SU-DHL-6 (cell line): Measurements from ENCODE around the gene TMC1.

Experiments
- H2AFZ ChIP-seq: fragments of 200-600 bp; sonication (generic); 2 replicates; pipeline ENCODE4 v1.6.1; 2014; ENCODE audit warnings: low read depth, mild to moderate bottlenecking, moderate library complexity, mixed read lengths, antibody characterized with exemption, low read length; ENCODE audit not compliant: severe bottlenecking
- H3F3A ChIP-seq: fragments of 200-600 bp; shearing (Covaris generic); 2 replicates; pipeline ENCODE4 v1.6.0; 2016; ENCODE audit warnings: antibody characterized with exemption, mild to moderate bottlenecking; ENCODE audit not compliant: insufficient read depth
- H3K27ac ChIP-seq: fragments of 200-600 bp; sonication (generic); 2 replicates; pipeline ENCODE4 v1.5.1; 2016; ENCODE audit warnings: low read depth, mild to moderate bottlenecking, low read length, moderate library complexity, mixed read lengths
- H3K27me3 ChIP-seq: fragments of 200-600 bp; sonication (generic), shearing (Covaris generic); 2 replicates; pipeline ENCODE4 v1.6.0; 2014; ENCODE audit warnings: mild to moderate bottlenecking, low read length
- H3K36me3 ChIP-seq: fragments of 200-600 bp; sonication (generic); 2 replicates; pipeline ENCODE4 v1.6.1; 2014; ENCODE audit warnings: mild to moderate bottlenecking, low read length, mixed read lengths
- H3K4me2 ChIP-seq: fragments of 300-600, 200-600 bp; shearing (Covaris generic), sonication (generic); 2 replicates; pipeline ENCODE4 v1.6.0; 2014; ENCODE audit warnings: low read length, low read depth, mild to moderate bottlenecking; ENCODE audit not compliant: poor library complexity, severe bottlenecking
- H3K4me3 ChIP-seq: fragments of 200-600 bp; sonication (generic); 2 replicates; pipeline ENCODE4 v1.5.1; 2014; ENCODE audit warnings: antibody characterized with exemption, low read length, mild to moderate bottlenecking, mixed read lengths; ENCODE audit not compliant: insufficient read depth, poor library complexity, severe bottlenecking
- H3K79me2 ChIP-seq: fragments of 200-600 bp; sonication (generic); 2 replicates; pipeline ENCODE4 v1.6.1; 2014; ENCODE audit warnings: mild to moderate bottlenecking, low read length, moderate library complexity; ENCODE audit not compliant: insufficient read depth
- H3K9ac ChIP-seq: fragments of 200-600 bp; sonication (generic); 2 replicates; pipeline ENCODE4 v1.7.0; 2014; ENCODE audit warnings: mild to moderate bottlenecking, low read length
- H3K9me2 ChIP-seq: fragments of 200-600 bp; sonication (generic); replicated peaks from 2 replicates; pipeline ENCODE4 v1.6.1; 2014; ENCODE audit warnings: low read length; ENCODE audit not compliant: insufficient read depth
- H3K9me3 ChIP-seq: fragments of 200-600 bp; sonication (generic); 2 replicates; pipeline ENCODE4 v1.6.1; 2014; ENCODE audit warnings: low read length, mixed read lengths; ENCODE audit not compliant: insufficient read depth
- H4K20me1 ChIP-seq: fragments of 200-600 bp; sonication (generic); 2 replicates; pipeline ENCODE4 v1.6.1; 2014; ENCODE audit warnings: low read depth, mild to moderate bottlenecking, antibody characterized with exemption, low read length, moderate library complexity, mixed read lengths
- EZH2phosphoT487 ChIP-seq: fragments of 200-600 bp; sonication (generic), shearing (Covaris generic); conservative IDR thresholded peaks from 2 replicates; pipeline ENCODE4 v1.6.1; 2018; ENCODE audit warnings: mild to moderate bottlenecking, antibody characterized with exemption, low read length, moderate library complexity, mixed read lengths
- TF ChIP-seq, protein P1 (sequence below): fragments of 200-600 bp; sonication (generic); IDR thresholded peaks from one replicate; pipeline ENCODE4 v1.5.1; 2017; ENCODE audit warnings: antibody characterized with exemption, mild to moderate bottlenecking, low read length, moderate library complexity; ENCODE audit not compliant: insufficient read depth, poor library complexity, severe bottlenecking

The TMC1 gene

DNA sequence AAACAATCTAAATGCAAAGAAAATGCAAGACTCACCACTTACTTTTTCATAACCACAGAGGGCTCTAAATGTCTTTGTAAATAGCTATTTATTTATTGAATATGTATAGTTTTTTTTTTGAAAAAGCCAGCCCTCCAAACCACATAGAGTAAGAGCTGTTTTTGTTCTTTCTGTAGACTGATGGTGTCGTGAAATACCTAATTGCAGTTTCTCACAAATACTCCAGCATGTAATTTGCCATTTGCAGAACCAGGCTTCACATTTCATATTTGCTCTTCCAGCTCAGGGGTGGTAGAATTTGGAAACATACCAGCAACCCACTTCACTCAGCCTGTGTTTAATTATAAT is 159.8 kb downstream of the TMC1 start:
- TF ChIP-seq, protein P1, sequence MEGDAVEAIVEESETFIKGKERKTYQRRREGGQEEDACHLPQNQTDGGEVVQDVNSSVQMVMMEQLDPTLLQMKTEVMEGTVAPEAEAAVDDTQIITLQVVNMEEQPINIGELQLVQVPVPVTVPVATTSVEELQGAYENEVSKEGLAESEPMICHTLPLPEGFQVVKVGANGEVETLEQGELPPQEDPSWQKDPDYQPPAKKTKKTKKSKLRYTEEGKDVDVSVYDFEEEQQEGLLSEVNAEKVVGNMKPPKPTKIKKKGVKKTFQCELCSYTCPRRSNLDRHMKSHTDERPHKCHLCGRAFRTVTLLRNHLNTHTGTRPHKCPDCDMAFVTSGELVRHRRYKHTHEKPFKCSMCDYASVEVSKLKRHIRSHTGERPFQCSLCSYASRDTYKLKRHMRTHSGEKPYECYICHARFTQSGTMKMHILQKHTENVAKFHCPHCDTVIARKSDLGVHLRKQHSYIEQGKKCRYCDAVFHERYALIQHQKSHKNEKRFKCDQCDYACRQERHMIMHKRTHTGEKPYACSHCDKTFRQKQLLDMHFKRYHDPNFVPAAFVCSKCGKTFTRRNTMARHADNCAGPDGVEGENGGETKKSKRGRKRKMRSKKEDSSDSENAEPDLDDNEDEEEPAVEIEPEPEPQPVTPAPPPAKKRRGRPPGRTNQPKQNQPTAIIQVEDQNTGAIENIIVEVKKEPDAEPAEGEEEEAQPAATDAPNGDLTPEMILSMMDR, result no peak
- no peak for TF ChIP-seq EZH2phosphoT487
- Histone ChIP-seq H3K9me2 (no peaks in the 10 kb centered on the region), H4K20me1 (no peaks in the 10 kb centered on the region), H3K79me2 (no peaks in the 10 kb centered on the region), H3K9me3 (no peaks in the 10 kb centered on the region), H3K4me3 (no peak overlapping the region), H3F3A (no peaks in the 10 kb centered on the region), H3K36me3 (no peaks in the 10 kb centered on the region), H3K9ac (no peak overlapping the region), H3K4me2 (no peak overlapping the region), H2AFZ (no peak overlapping the region), H3K27ac (no peak overlapping the region), H3K27me3 (no peaks in the 10 kb centered on the region)

DNA sequence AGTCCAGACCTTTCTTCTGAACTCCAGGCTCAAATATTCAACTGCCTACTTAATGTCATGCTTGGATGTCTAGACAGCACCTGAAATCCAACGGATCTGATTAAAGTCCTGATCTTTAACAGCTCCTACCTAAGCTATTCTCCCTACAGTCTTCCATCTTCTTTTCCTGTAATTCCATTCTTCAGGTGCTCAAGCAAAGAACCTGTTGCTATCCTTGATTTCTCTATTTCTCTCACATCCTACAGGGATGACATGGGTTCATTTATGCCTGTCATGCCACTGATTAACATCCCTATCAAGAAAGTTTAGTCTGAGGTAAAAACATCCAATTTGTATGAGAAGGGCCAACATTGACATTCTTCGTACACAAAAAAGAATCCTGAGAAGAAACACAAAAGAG is 163.2 kb downstream of the TMC1 start:
- Histone ChIP-seq H3F3A (no peaks in the 10 kb centered on the region), H3K4me2 (no peak overlapping the region), H3K27me3 (no peaks in the 10 kb centered on the region), H3K27ac (no peak overlapping the region), H3K9ac (no peak overlapping the region), H2AFZ (no peak overlapping the region), H4K20me1 (no peaks in the 10 kb centered on the region), H3K79me2 (no peaks in the 10 kb centered on the region), H3K9me3 (no peaks in the 10 kb centered on the region), H3K4me3 (no peak overlapping the region), H3K9me2 (no peaks in the 10 kb centered on the region), H3K36me3 (no peaks in the 10 kb centered on the region)
- TF ChIP-seq, protein P1, result no peak
- TF ChIP-seq EZH2phosphoT487, result no peak

DNA sequence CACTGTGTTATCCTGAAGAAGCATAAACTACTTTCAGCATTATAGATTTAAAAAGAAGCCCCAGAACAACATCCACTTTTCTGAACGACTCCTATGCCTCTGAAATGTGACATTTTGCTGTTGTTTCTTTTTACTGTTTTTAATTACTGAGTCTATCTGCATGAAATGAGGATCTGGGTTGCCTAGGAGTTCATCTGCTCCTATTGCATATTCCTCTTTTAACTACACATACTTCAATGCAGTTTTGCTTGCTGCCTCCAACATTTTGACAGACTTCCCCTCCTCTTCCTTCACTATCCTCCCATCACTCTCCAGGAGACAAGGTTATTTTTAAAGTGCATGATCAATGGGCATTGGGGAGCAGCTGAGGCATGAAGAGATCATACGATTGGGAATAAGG is 164.5 kb downstream of the TMC1 start:
- no peak overlapping the region for H3K27ac ChIP-seq
- no peak overlapping the region for H2AFZ ChIP-seq
- H3K79me2 ChIP-seq, result no peaks in the 10 kb centered on the region
- no peak overlapping the region for H3K4me3 ChIP-seq
- no peaks in the 10 kb centered on the region for H3K36me3 ChIP-seq
- H4K20me1 ChIP-seq, result no peaks in the 10 kb centered on the region
- H3K27me3 ChIP-seq, result no peaks in the 10 kb centered on the region
- H3F3A ChIP-seq, result no peaks in the 10 kb centered on the region
- H3K4me2 ChIP-seq, result no peak overlapping the region
- no peak for TF ChIP-seq EZH2phosphoT487
- TF ChIP-seq, protein P1, result no peak
- H3K9me2 ChIP-seq, result no peaks in the 10 kb centered on the region
- H3K9me3 ChIP-seq, result no peaks in the 10 kb centered on the region
- no peak overlapping the region for H3K9ac ChIP-seq

DNA sequence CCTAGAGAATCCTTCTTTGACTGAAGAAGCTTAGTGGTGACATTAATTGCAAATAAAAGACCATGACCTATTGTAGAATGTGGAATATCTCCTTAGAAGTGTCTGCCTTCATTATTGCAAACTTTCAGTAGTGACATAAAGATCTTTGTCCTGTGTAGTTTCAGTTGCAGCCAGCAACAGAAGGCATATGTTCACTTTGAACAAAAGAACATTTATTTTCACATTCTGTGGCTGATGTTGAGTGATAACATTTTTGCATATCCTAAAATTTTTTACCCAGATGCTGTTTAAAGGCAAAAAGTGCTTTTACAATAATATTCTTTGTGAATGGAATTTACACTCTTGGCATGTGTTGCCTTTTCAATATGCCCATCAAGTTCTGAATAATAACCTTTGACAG is 165.9 kb downstream of the TMC1 start:
- H3K4me2 ChIP-seq, result no peak overlapping the region
- H3K9me2 ChIP-seq, result no peaks in the 10 kb centered on the region
- H3K9ac ChIP-seq, result no peak overlapping the region
- H3K27me3 ChIP-seq, result no peaks in the 10 kb centered on the region
- no peaks in the 10 kb centered on the region for H4K20me1 ChIP-seq
- no peaks in the 10 kb centered on the region for H3K79me2 ChIP-seq
- no peak overlapping the region for H3K4me3 ChIP-seq
- H2AFZ ChIP-seq, result no peak overlapping the region
- H3F3A ChIP-seq, result no peaks in the 10 kb centered on the region
- H3K27ac ChIP-seq, result no peak overlapping the region
- no peak for TF ChIP-seq EZH2phosphoT487
- H3K36me3 ChIP-seq, result no peaks in the 10 kb centered on the region
- H3K9me3 ChIP-seq, result no peaks in the 10 kb centered on the region
